Measurements from ENCODE around the gene UROC1. TPM values are rescaled to one million over a fixed set of nuclear protein-coding genes. Genes with fewer than 3 reads are reported as not detected.

UROC1 gene
- total RNA-seq, 2 experiments from 2014 or later: not detected

GRCh38 chr3:126500016-126500415, 17.6 kb downstream of the UROC1 start:
- Mint-ChIP-seq H3K9me3 (no peaks in the 10 kb centered on the region), H3K4me1 (ENCODE audit: low read depth) (no peaks in the 10 kb centered on the region), H3K36me3 (ENCODE audit: low read depth) (no peaks in the 10 kb centered on the region), H3K27ac (no peak overlapping the region), H3K4me3 (no peak overlapping the region), H3K27me3 (no peaks in the 10 kb centered on the region)
- TF ChIP-seq CTCF (IDR thresholded peaks at IDR 0.05): no peak
- intact Hi-C loops (cut with DNase I, micrococcal nuclease): no loop called here
- Histone ChIP-seq H3K27me3 (ENCODE audit: control insufficient read depth in 1 of 2, insufficient read depth in 2 of 2, low read length in 2 of 2) (peaks cover 0 to 3% of the 10 kb centered on the region in 2 experiments), H3K27ac (ENCODE audit: low read depth in 1 of 2, low read length in 2 of 2) (no peak overlapping the region), H3K36me3 (ENCODE audit: insufficient read depth, low read length) (no peaks in the 10 kb centered on the region), H3K4me3 (ENCODE audit: low read length) (no peak overlapping the region), H3K9me3 (ENCODE audit: control insufficient read depth in 1 of 2, insufficient read depth in 1 of 2, low read length in 2 of 2) (no peaks in the 10 kb centered on the region), H3K4me1 (ENCODE audit: insufficient read depth, low read length) (no peaks in the 10 kb centered on the region)
- CTCF ChIA-PET: no interaction called here
- ATAC-seq (ENCODE audit: poor library complexity): no peak
- no peak for DNase-seq
- POLR2A ChIA-PET: no interaction called here

- Mint-ChIP-seq H3K27ac (no peak overlapping the region), H3K4me3 (no peak overlapping the region), H3K36me3 (ENCODE audit: low read depth) (no peaks in the 10 kb centered on the region), H3K9me3 (no peaks in the 10 kb centered on the region), H3K4me1 (ENCODE audit: low read depth) (peaks cover under 1% of the 10 kb centered on the region), H3K27me3 (no peaks in the 10 kb centered on the region)
- ChIA-PET CTCF (no interaction called here), POLR2A (no interaction called here)
- H3K27me3 ChIP-seq (ENCODE audit: control insufficient read depth in 1 of 2, insufficient read depth in 2 of 2, low read length in 2 of 2): no peaks in the 10 kb centered on the region
- H3K36me3 ChIP-seq (ENCODE audit: insufficient read depth, low read length): no peaks in the 10 kb centered on the region
- no peak for ATAC-seq (ENCODE audit: poor library complexity)
- no peaks in the 10 kb centered on the region for H3K4me1 ChIP-seq (ENCODE audit: insufficient read depth, low read length)
- H3K4me3 ChIP-seq (ENCODE audit: low read length): no peak overlapping the region
- intact Hi-C loops (cut with DNase I, micrococcal nuclease): no loop called here
- no peak overlapping the region for H3K27ac ChIP-seq (ENCODE audit: low read depth in 1 of 2, low read length in 2 of 2)
- TF ChIP-seq CTCF (IDR thresholded peaks at IDR 0.05): no peak
- DNase-seq: no peak
- H3K9me3 ChIP-seq (ENCODE audit: control insufficient read depth in 1 of 2, insufficient read depth in 1 of 2, low read length in 2 of 2): no peaks in the 10 kb centered on the region
These were observed 18.2 kb downstream of the UROC1 start for GRCh38 chr3:126499401-126499800.

GRCh38 chr3:126498929-126499328, 18.6 kb downstream of the UROC1 start:
- Mint-ChIP-seq H3K27me3 (no peaks in the 10 kb centered on the region), H3K9me3 (no peaks in the 10 kb centered on the region), H3K36me3 (ENCODE audit: low read depth) (no peaks in the 10 kb centered on the region), H3K4me3 (no peak overlapping the region), H3K27ac (no peak overlapping the region), H3K4me1 (ENCODE audit: low read depth) (peaks cover 5% of the 10 kb centered on the region)
- TF ChIP-seq CTCF (IDR thresholded peaks at IDR 0.05): no peak
- CTCF ChIA-PET: no interaction called here
- intact Hi-C loops (cut with DNase I, micrococcal nuclease): no loop called here
- no peaks in the 10 kb centered on the region for H3K9me3 ChIP-seq (ENCODE audit: control insufficient read depth in 1 of 2, insufficient read depth in 1 of 2, low read length in 2 of 2)
- H3K4me1 ChIP-seq (ENCODE audit: insufficient read depth, low read length): no peaks in the 10 kb centered on the region
- no peaks in the 10 kb centered on the region for H3K27me3 ChIP-seq (ENCODE audit: control insufficient read depth in 1 of 2, insufficient read depth in 2 of 2, low read length in 2 of 2)
- ATAC-seq (ENCODE audit: poor library complexity) (no peak), DNase-seq (no peak)
- POLR2A ChIA-PET: no interaction called here
- H3K27ac ChIP-seq (ENCODE audit: low read depth in 1 of 2, low read length in 2 of 2): no peak overlapping the region
- no peaks in the 10 kb centered on the region for H3K36me3 ChIP-seq (ENCODE audit: insufficient read depth, low read length)
- H3K4me3 ChIP-seq (ENCODE audit: low read length): no peak overlapping the region

Measured in CD4-positive, alpha-beta T cell (primary cell).